ENCODE results near the gene DUSP12.

GRCh38 chr1:161718559-161719324 is 30.8 kb upstream of the DUSP12 start:
- TF ChIP-seq EZH2phosphoT487 (IDR thresholded peaks at IDR 0.05; ENCODE audit: unreplicated experiment) (no peak), CTCF (conservative IDR thresholded peaks at IDR 0.05; ENCODE audit: low read depth in 2 of 2) (no peak), JUNB (IDR thresholded peaks at IDR 0.05; ENCODE audit: unreplicated experiment) (no peak), EZH2 (IDR thresholded peaks at IDR 0.05; ENCODE audit: low read depth, unreplicated experiment) (no peak), NANOG (IDR thresholded peaks at IDR 0.05; ENCODE audit: borderline replicate concordance) (no peak), POLR2AphosphoS5 (IDR thresholded peaks at IDR 0.05; ENCODE audit: low read depth) (no peak), STAT1 (IDR thresholded peaks at IDR 0.05; ENCODE audit: unreplicated experiment) (no peak)

All from GM23338 (cell line).